ENCODE data around the gene ERCC5.

DNA sequence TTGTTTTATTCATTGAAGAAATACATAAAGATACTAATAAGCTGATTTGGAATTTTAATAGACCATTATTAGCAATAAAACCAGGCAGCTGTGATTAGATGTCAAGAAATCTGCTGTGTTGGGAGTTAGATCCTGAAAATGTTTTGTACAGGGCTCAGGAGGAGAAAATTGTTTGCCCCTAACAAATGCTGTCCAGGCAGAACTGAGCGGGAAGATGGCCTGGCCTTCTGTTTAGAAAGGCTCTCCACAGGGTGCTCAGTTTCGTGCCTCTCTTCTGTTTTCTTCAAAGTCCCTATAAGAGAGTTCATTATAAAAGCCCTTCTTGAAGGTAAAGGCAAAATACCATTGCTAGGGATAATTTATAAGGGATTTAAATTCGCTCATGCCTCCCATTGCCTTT is 64.1 kb downstream of the ERCC5 start:
- TF ChIP-seq CTCF (IDR thresholded peaks at IDR 0.05 in 8 of 11, conservative IDR thresholded peaks at IDR 0.05 in 3 of 11) (no peak), POLR2A (IDR thresholded peaks at IDR 0.05) (no peak)

All from spleen (tissue), 7 donors.